OCI-LY7 (cell line): Measurements from ENCODE around the gene GMPPA. TPM values are rescaled to one million over a fixed set of nuclear protein-coding genes. Genes with fewer than 3 reads are reported as not detected.

Source experiments
- BruUV-seq: library from RNA; stranded (reverse); fragments of 400-500 nt; replicated peaks from 2 replicates; lab custom pipeline; 2021; lab: Mats Ljungman, UMichigan
- CTCF ChIA-PET: fragments of 300-600 bp; sonication (Branson Sonifier 250); formaldehyde crosslinking; loops from one replicate; lab custom pipeline; 2022; ENCODE audit warnings: antibody characterized with exemption; ENCODE audit not compliant: unreplicated experiment; lab: Charles Lee
- POLR2A ChIA-PET: fragments of 300-600 bp; sonication (Branson Sonifier 250); formaldehyde crosslinking; loops from one replicate; lab custom pipeline; 2022; ENCODE audit warnings: antibody characterized with exemption; lab: Charles Lee
- DNase-seq: peaks from one replicate; pipeline ENCODE4 v3.0.0-alpha.2; 2015; ENCODE audit warnings: low spot score
- H2AFZ ChIP-seq: fragments of 200-600 bp; sonication (generic), shearing (Covaris generic); 2 replicates; pipeline ENCODE4 v1.6.1; 2014; ENCODE audit warnings: mild to moderate bottlenecking, antibody characterized with exemption, low read length, moderate library complexity
- H3K27ac ChIP-seq: fragments of 200-600 bp; sonication (generic); 2 replicates; pipeline ENCODE4 v1.5.1; 2014; ENCODE audit warnings: mixed run types, low read depth, mild to moderate bottlenecking, moderate library complexity, low read length, inconsistent platforms; ENCODE audit not compliant: poor library complexity, severe bottlenecking
- H3K36me3 ChIP-seq: fragments of 200-600 bp; sonication (generic); 2 replicates; pipeline ENCODE4 v1.6.1; 2014; ENCODE audit warnings: mild to moderate bottlenecking, antibody characterized with exemption, low read length, moderate library complexity, mixed read lengths; ENCODE audit not compliant: insufficient read depth
- H3K4me1 ChIP-seq: fragments of 200-600 bp; sonication (generic); 2 replicates; pipeline ENCODE4 v1.5.1; 2014; ENCODE audit warnings: mild to moderate bottlenecking, low read length; ENCODE audit not compliant: insufficient read depth, poor library complexity, severe bottlenecking
- H3K4me2 ChIP-seq: fragments of 200-600 bp; sonication (generic); 2 replicates; pipeline ENCODE4 v1.6.1; 2014; ENCODE audit warnings: mild to moderate bottlenecking, low read length
- H3K4me3 ChIP-seq: fragments of 200-600 bp; sonication (generic); 2 replicates; pipeline ENCODE4 v1.5.1; 2014; ENCODE audit warnings: mild to moderate bottlenecking, low read depth, low read length; ENCODE audit not compliant: poor library complexity, severe bottlenecking
- H3K79me2 ChIP-seq: fragments of 200-600 bp; sonication (generic); 2 replicates; pipeline ENCODE4 v1.6.1; 2016; ENCODE audit warnings: low read depth, mild to moderate bottlenecking, low read length, moderate library complexity, mixed read lengths; ENCODE audit not compliant: insufficient read depth
- H3K9me2 ChIP-seq: fragments of 200-600 bp; sonication (generic); 2 replicates; pipeline ENCODE4 v1.6.1; 2016; ENCODE audit warnings: mild to moderate bottlenecking, low read length, mixed read lengths; ENCODE audit not compliant: insufficient read depth
- H3K9me3 ChIP-seq: fragments of 200-600 bp; sonication (generic); 2 replicates; pipeline ENCODE4 v1.6.1; 2014; ENCODE audit warnings: mild to moderate bottlenecking, mixed run types, low read length, mixed read lengths
- H4K20me1 ChIP-seq: fragments of 200-600 bp; sonication (generic); 2 replicates; pipeline ENCODE4 v1.6.1; 2014; ENCODE audit warnings: mild to moderate bottlenecking, antibody characterized with exemption, low read length, moderate library complexity, mixed read lengths; ENCODE audit not compliant: insufficient read depth
- CTCF ChIP-seq: fragments of 200-600 bp; sonication (generic); conservative IDR thresholded peaks from 2 replicates; pipeline ENCODE4 v1.5.1; 2014; ENCODE audit warnings: mild to moderate bottlenecking, antibody characterized with exemption, low read length, moderate library complexity, mixed read lengths
- EZH2phosphoT487 ChIP-seq: fragments of 200-600 bp; sonication (generic); IDR thresholded peaks from 2 replicates; pipeline ENCODE4 v1.6.1; 2018; ENCODE audit warnings: low read depth, borderline replicate concordance, mild to moderate bottlenecking, mixed run types, antibody characterized with exemption, low read length, moderate library complexity, mixed read lengths
- intact Hi-C: fragments of 100-400 bp; cut with micrococcal nuclease; formaldehyde crosslinking; loops from one replicate; pipeline ENCODE4 v1.10.0; 2022; ENCODE audit not compliant: unreplicated experiment
- total RNA-seq, 2 experiments: library from RNA; depleted of rRNA in 1 of 2; stranded (reverse); fragments of >200 nt in 1 of 2; shearing (Covaris generic) in 1 of 2; gene quantifications; 2 replicates each; pipeline ENCODE4 v1.2.3, GENCODE V29; 2014 to 2022

The GMPPA gene
- total RNA-seq, 2 experiments from 2014 or later: 28.4 to 46.4 TPM

- Histone ChIP-seq H2AFZ (peak overlapping the region; percentile 50), H3K27ac (peak overlapping the region; percentile 76), H4K20me1 (0 out of 2 replicates have a peak, but pooled peaks cover 5% of the 10 kb centered on the region), H3K9me3 (no peaks in the 10 kb centered on the region), H3K79me2 (peaks cover 9% of the 10 kb centered on the region; the same call in 1 of the 2 replicates), H3K4me2 (peak overlapping the region; percentile 81), H3K4me1 (no peaks in the 10 kb centered on the region), H3K9me2 (no peaks in the 10 kb centered on the region), H3K36me3 (peaks cover 24% of the 10 kb centered on the region), H3K4me3 (peak overlapping the region; percentile 80)
- no peak for DNase-seq
- POLR2A ChIA-PET: interaction anchor here (0.6 to 3.3 kb wide), 3 partner anchors 54 to 666 kb away, joined by 3 to 14 read pairs (median 3); partner anchors contain the start of gene STK11IP
- BruUV-seq: no TSS peak
- intact Hi-C loops: loop anchor here (1.0 to 5.0 kb wide), 4 partner anchors 48 to 366 kb away; partner anchors contain the start of genes CNPPD1, DNPEP, RETREG2 and STK11IP
- TF ChIP-seq EZH2phosphoT487 (no peak), CTCF (0 out of 2 replicates have a peak, but pooled peaks have one; percentile 19)
- CTCF ChIA-PET: no interaction called here
These were observed 44.4 kb downstream of the GMPPA start for GRCh38 chr2:219542931-219543595.

- ChIA-PET POLR2A (interaction anchor here (0.7 to 3.3 kb wide), 2 partner anchors 53 to 276 kb away, joined by 3 to 14 read pairs; partner anchors contain the start of gene STK11IP), CTCF (no interaction called here)
- Histone ChIP-seq H3K9me2 (no peaks in the 10 kb centered on the region), H2AFZ (peak within 1 kb of the TSS; percentile 57), H4K20me1 (0 out of 2 replicates have a peak, but pooled peaks cover 5% of the 10 kb centered on the region), H3K4me3 (peak within 1 kb of the TSS; percentile 80), H3K79me2 (peaks cover 9% of the 10 kb centered on the region; the same call in 1 of the 2 replicates), H3K4me2 (peak within 1 kb of the TSS; percentile 81), H3K9me3 (no peaks in the 10 kb centered on the region), H3K27ac (peak within 1 kb of the TSS; percentile 76), H3K36me3 (peaks cover 17% of the 10 kb centered on the region), H3K4me1 (no peaks in the 10 kb centered on the region)
- intact Hi-C loops: loop anchor here (1.0 to 5.0 kb wide), 4 partner anchors 48 to 366 kb away; partner anchors contain the start of genes CNPPD1, DNPEP, RETREG2 and STK11IP
- BruUV-seq: no TSS peak
- no peak for TF ChIP-seq CTCF
- no peak for TF ChIP-seq EZH2phosphoT487
- peak; percentile 99 for DNase-seq
These were observed 45.1 kb downstream of the GMPPA start, which contains the start of the genes CHPF and TMEM198 for GRCh38 chr2:219543596-219544358. Gene CHPF, minus strand, starts transcription at chr2:219543809. Its CDS starts 271 bp downstream, at chr2:219543538. Gene TMEM198, plus strand, starts transcription at chr2:219544028. Its CDS starts 700 bp downstream, at chr2:219544728.
